Measurements from ENCODE around the gene TKTL1.

DNA sequence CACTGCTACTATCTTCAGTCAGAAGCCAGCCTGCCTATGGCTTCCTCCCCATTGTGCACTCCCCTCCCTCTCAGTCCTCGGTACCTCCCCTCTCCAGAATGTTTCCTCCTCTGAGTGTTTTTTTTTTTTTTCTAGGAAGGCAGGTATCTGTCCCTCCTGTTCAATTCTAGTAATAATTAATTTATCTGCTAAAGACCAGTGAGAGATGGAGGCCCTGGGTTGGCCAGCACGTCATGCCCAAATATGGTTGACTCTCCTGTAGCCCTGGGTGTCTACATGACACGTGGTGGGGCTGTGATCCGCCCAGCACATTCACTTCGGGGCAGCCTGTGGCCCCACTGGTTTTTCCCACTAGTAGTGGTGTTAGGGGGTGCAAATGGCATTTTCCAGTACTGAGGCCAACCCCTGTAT, 77.0 kb downstream of the TKTL1 start:
- TF ChIP-seq CTCF (IDR thresholded peaks at IDR 0.05), result no peak
- TF ChIP-seq POLR2A (IDR thresholded peaks at IDR 0.05), result no peak

Data from Peyer's patch (tissue), 4 donors.